Keratinocyte (primary cell): ENCODE results near the gene CHD9. TPM values are rescaled to one million over a fixed set of nuclear protein-coding genes. Genes with fewer than 3 reads are reported as not detected.

Experiments
- DNase-seq: peaks from one replicate; pipeline ENCODE4 v3.0.0-alpha.2; 2011; ENCODE audit warnings: low read depth, missing footprints, low spot score
- FAIRE-seq: peaks from 2 replicates; lab custom pipeline; 2011; peaks lifted over from hg19 to GRCh38; lab: Jason Lieb, UNC
- H2AFZ ChIP-seq: 2 replicates; pipeline ENCODE4 v1.6.0; 2012; ENCODE audit warnings: low read length, control low read depth, inconsistent platforms; ENCODE audit not compliant: control insufficient read depth
- H3K27ac ChIP-seq: 2 replicates; pipeline ENCODE4 v1.5.1; 2011; ENCODE audit warnings: low read length; ENCODE audit not compliant: control insufficient read depth, insufficient read depth
- H3K27me3 ChIP-seq: 3 replicates; pipeline ENCODE4 v1.6.0; 2011; ENCODE audit warnings: low read length; ENCODE audit not compliant: control insufficient read depth, insufficient read depth; ENCODE audit errors: extremely low read depth
- H3K36me3 ChIP-seq, 2 experiments: 2 replicates in 1 of 2; 3 replicates in 1 of 2; pipeline ENCODE4 v1.5.1; 2011; ENCODE audit warnings: low read length in 2 of 2, mild to moderate bottlenecking in 1 of 2; ENCODE audit not compliant: control insufficient read depth in 2 of 2, insufficient read depth in 2 of 2; ENCODE audit errors: extremely low read depth in 1 of 2
- H3K4me1 ChIP-seq: 3 replicates; pipeline ENCODE4 v1.5.1; 2011; ENCODE audit warnings: low read length; ENCODE audit not compliant: control insufficient read depth, insufficient read depth; ENCODE audit errors: extremely low read depth
- H3K4me2 ChIP-seq: 3 replicates; pipeline ENCODE4 v1.6.0; 2011; ENCODE audit warnings: low read depth, low read length; ENCODE audit not compliant: control insufficient read depth, insufficient read depth; ENCODE audit errors: extremely low read depth
- H3K4me3 ChIP-seq, 3 experiments: fragments of 200-600 bp in 1 of 3; sonication (generic) in 1 of 3; 2 replicates in 2 of 3; 3 replicates in 1 of 3; pipeline ENCODE4 v1.5.1; 2011 to 2016; ENCODE audit warnings: low read length in 3 of 3, mild to moderate bottlenecking in 3 of 3, control low read depth in 2 of 3, inconsistent platforms in 1 of 3, low read depth in 1 of 3, mixed read lengths in 1 of 3, mixed run types in 1 of 3, moderate library complexity in 1 of 3; ENCODE audit not compliant: control insufficient read depth in 2 of 3, insufficient read depth in 2 of 3; ENCODE audit errors: extremely low read depth in 1 of 3
- H3K79me2 ChIP-seq: 2 replicates; pipeline ENCODE4 v1.6.0; 2012; ENCODE audit warnings: low read length; ENCODE audit not compliant: control insufficient read depth, insufficient read depth
- H3K9ac ChIP-seq: 3 replicates; pipeline ENCODE4 v1.6.0; 2011; ENCODE audit warnings: low read length; ENCODE audit not compliant: control insufficient read depth, insufficient read depth; ENCODE audit errors: extremely low read depth
- H3K9me1 ChIP-seq: 3 replicates; pipeline ENCODE4 v1.6.0; 2011; ENCODE audit warnings: low read length; ENCODE audit not compliant: control insufficient read depth, insufficient read depth; ENCODE audit errors: extremely low read depth
- H3K9me3 ChIP-seq: 2 replicates; pipeline ENCODE4 v1.5.1; 2012; ENCODE audit warnings: low read depth, low read length; ENCODE audit not compliant: control insufficient read depth
- H4K20me1 ChIP-seq: 3 replicates; pipeline ENCODE4 v1.6.0; 2011; ENCODE audit warnings: low read length; ENCODE audit not compliant: control insufficient read depth, insufficient read depth; ENCODE audit errors: extremely low read depth
- CTCF ChIP-seq, 3 experiments: IDR thresholded peaks in 1 of 3; conservative IDR thresholded peaks in 1 of 3; optimal IDR thresholded peaks in 1 of 3; 2 replicates in 2 of 3; 3 replicates in 1 of 3; pipeline versions ENCODE3 to v1.5.1; 2011; ENCODE audit warnings: low read length in 3 of 3, mild to moderate bottlenecking in 3 of 3, moderate library complexity in 2 of 3, control low read depth in 1 of 3, inconsistent platforms in 1 of 3; ENCODE audit not compliant: insufficient read depth in 2 of 3; ENCODE audit errors: extremely low read depth in 1 of 3
- EZH2 ChIP-seq: IDR thresholded peaks from one replicate; pipeline ENCODE4 v1.6.1; 2012; ENCODE audit warnings: inconsistent platforms, mild to moderate bottlenecking, low read length, moderate library complexity
- dilution Hi-C: fragments of 300-500 bp; cut with MboI; formaldehyde crosslinking; loops from one replicate; pipeline ENCODE4 v1.7.0; 2020; ENCODE audit warnings: low sequenced_read_pairs; ENCODE audit not compliant: extremely low pct_ligation_motif_present
- polyA plus RNA-seq, 5 experiments: library from polyadenylated mRNA; depleted of rRNA in 3 of 5; stranded (reverse) in 3 of 5; stranded (forward) in 1 of 5; unstranded in 1 of 5; fragments of >200 nt; gene quantifications; 1 replicate in 1 of 5; 2 replicates in 3 of 5; 3 replicates in 1 of 5; pipeline versions ENCODE4 v1.2.1 to v1.2.3, GENCODE V29; 2011 to 2012; ENCODE audit warnings: missing spikeins in 2 of 5, low read depth in 1 of 5, low replicate concordance in 1 of 5

The CHD9 gene
- polyA plus RNA-seq, 1 donor (not counting 4 experiments of a cell fraction or from before 2014, with no cell fraction given), result 32.8 TPM

- Histone ChIP-seq H3K27me3 (no peaks in the 10 kb centered on the region), H3K4me2 (no peak overlapping the region), H2AFZ (no peak overlapping the region), H3K9ac (no peak overlapping the region), H4K20me1 (no peaks in the 10 kb centered on the region), H3K9me1 (no peaks in the 10 kb centered on the region), H3K79me2 (no peaks in the 10 kb centered on the region), H3K27ac (no peak overlapping the region), H3K4me3 (no peak overlapping the region), H3K36me3 (no peaks in the 10 kb centered on the region), H3K4me1 (no peaks in the 10 kb centered on the region), H3K9me3 (no peaks in the 10 kb centered on the region)
- DNase-seq, result no peak
- TF ChIP-seq CTCF (optimal IDR thresholded peaks at IDR 0.05 in 1 of 3, IDR thresholded peaks at IDR 0.05 in 1 of 3, conservative IDR thresholded peaks at IDR 0.05 in 1 of 3; ENCODE audit: extremely low read depth in 1 of 3, insufficient read depth in 2 of 3, low read length in 3 of 3) (no peak), EZH2 (no peak)
- dilution Hi-C loops, result no loop called here
- FAIRE-seq, result no peak
Observed at GRCh38 chr16:53024045-53024444, 30.7 kb upstream of the CHD9 start.

DNA sequence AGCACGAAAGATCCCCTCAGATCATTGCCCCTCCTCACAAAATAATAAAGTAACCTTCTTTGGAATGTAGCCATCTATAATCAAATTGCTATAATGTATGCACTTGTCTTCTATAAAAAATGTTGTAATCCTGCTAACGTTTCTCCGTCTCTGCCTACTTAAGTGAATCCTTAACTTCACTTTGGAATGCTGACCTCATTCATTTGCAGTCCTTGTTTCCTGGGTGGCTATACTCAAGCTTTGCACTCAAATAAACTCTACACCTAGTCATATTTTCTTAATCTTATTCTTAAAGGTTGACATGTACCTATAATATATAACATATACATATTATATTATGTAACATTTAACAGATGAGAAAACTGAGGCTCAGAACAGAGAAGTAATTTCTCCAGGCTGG is 24.8 kb upstream of the CHD9 start:
- peaks cover 12% of the 10 kb centered on the region for H3K4me1 ChIP-seq
- H3K9me1 ChIP-seq, result no peaks in the 10 kb centered on the region
- no peaks in the 10 kb centered on the region for H4K20me1 ChIP-seq
- H2AFZ ChIP-seq, result no peak overlapping the region
- dilution Hi-C loops, result no loop called here
- H3K9me3 ChIP-seq, result peaks cover 3% of the 10 kb centered on the region
- DNase-seq (no peak), FAIRE-seq (no peak)
- H3K4me2 ChIP-seq, result no peak overlapping the region
- H3K36me3 ChIP-seq, result no peaks in the 10 kb centered on the region
- TF ChIP-seq EZH2 (no peak), CTCF (optimal IDR thresholded peaks at IDR 0.05 in 1 of 3, IDR thresholded peaks at IDR 0.05 in 1 of 3, conservative IDR thresholded peaks at IDR 0.05 in 1 of 3; ENCODE audit: extremely low read depth in 1 of 3, insufficient read depth in 2 of 3, low read length in 3 of 3) (no peak)
- no peak overlapping the region for H3K4me3 ChIP-seq
- no peak overlapping the region for H3K27ac ChIP-seq
- no peaks in the 10 kb centered on the region for H3K27me3 ChIP-seq
- H3K79me2 ChIP-seq, result no peaks in the 10 kb centered on the region
- H3K9ac ChIP-seq, result no peak overlapping the region
